HCEC 1CT (cell line): Measurements from ENCODE around the gene PPM1B.

Experiments used
- DNase-seq: peaks from one replicate; pipeline ENCODE4 v3.0.0-alpha.2; 2017

The PPM1B gene

DNA sequence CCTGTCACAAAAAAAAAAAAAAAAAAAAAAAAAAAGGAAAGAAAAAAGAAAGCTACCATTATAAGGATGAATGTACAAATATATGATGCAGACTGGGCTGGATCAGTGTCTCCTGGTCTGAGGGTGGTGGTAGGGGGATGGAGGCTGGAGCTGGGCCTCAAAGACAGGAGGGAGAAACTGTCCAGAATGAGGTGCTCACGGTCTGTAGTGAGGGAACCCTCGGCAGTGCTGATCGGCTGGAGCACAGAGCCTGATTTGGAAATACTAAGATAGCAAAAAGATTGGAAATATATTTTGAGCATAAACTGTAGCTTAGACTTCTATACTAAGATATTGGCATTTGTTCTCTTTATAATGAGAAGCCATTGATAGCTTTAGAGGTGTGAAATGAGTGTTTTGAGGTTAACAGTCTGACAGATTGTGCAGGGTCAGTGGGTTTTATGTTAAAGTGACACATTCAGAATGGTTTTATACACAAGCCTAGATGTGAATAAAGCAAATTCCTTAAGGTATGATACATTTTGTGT, 98.7 kb downstream of the PPM1B start:
- no peak for DNase-seq

DNA sequence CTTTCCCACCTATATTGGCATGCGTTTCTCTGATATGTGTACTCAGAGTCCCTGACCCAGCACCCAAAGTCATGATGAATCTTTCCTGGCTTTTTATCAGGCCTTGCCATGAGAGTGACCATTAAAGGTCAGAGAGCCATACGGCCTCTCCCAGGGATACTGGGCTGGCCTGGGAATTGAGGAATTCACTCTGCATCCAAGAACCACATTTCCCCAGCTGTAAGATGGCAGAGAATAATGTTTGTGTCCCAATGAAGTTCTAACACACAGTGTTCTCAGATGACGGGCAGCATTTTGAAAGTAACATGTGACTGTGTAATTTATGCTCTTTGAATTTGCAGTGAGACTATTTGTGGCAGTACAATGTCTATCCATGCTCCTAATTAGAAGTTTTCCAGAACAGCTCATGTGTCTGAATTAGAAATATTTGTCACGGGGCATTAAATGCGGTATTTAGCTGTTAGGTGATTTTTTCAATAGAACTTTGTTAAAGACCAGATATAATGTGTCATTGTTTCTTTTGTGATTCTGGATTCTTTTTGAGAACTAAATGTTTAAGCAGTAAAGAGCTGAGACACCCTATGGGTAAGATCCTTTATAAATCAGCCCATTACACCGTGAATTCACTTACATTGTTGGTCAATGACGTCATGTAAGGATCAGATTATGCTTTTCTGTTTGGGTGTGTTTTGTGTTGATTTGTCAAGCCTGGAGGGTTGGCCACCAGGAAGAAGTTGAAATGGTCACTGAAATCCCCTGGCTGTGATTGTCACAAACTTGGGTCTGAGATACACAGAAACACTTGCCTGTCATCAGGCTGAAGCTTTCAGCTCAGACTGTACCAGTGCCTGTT, 99.3 kb downstream of the PPM1B start:
- peak; percentile 25 for DNase-seq

DNA sequence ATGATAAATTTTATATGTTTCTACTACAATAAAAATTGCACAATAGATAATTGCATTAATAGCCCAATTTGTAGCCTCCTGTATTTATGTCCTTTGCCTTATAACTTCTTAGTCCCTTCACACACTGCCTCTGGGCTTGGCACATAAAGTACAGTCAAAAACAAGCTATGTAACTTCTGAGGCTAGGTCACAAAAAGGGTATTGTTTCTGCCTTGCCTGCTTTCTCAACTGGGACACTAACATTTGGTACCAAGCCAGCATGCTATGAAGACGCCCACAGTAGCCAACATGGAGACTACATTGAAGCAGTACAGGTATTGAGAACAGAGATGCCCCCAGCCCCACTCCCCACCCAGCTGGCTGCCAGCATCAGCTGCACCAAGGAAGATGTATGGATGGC, 101.2 kb downstream of the PPM1B start:
- no peak for DNase-seq

DNA sequence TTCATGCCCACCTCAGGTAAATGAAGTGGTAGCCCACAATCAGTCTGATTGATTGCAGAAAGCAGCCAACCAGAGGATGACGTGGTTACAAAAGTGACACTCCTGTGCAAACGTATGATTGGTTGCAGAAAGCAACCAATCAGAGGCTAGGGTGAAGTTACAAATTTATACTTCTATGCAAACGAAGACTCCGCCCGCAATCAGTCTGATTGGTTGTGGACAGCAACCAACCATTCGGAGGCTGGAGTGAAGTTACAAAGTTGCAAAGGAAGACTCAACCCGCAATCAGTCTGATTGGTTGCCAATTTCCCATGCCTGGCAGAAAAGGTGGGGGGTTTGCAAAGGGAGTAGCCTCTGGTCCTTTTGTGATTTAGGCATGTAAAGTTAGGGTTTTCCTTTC, 102.6 kb downstream of the PPM1B start:
- DNase-seq, result no peak

DNA sequence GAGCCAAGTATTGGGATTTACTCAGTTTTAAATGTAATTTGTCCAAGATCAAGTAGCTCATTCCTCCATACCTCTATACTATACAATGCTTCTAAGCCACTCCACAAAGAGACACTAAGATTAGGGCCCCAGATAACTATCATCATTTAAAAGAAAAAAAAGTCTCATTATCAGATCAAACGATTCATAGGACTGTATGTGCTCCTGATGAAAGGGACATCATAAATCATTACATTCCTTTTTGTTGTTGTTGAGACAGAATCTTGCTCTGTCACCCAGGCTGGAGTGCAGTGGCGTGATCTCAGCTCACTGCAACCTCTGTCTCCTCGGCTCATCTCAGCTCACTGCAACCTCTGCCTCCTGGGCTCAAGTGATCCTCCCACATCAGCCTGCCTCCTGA, 104.4 kb downstream of the PPM1B start:
- no peak for DNase-seq

DNA sequence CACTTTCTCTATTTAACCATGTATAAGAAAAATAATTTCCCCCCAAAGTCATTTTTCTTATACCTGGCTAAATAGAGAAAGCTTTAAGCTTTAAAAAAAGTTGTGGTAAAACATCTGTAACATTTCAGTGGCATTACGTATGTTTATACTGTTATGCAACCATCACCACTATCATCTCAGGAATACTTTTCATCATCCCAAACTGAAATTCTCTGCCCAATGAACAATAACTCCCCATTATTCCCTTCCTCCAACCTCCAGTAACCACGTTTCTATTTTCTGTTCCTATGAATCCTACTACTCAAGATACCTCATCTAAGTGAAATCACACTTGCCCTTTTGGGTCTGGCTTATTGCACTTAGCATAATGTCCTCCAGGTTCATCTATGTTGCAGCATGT, 104.9 kb downstream of the PPM1B start:
- DNase-seq, result peak; percentile 43

DNA sequence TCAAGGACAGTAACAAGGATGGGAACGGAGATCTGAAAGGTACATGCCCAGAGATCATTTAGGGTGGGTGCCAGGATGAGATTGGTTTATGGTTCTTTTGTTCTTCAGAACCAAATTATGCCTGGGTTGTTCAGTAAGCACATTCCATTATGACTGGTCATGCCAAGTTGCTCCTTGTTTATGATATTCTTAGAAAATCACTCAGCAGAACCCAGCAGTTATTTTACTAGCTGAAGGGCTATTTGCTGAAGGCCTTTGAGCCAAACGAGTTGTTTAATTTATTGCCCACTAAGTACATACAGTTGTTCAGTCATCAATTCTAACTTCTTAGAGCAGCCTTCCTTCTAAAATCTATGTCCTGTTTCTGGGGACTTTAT, 107.2 kb downstream of the PPM1B start:
- DNase-seq, result peak; percentile 48

DNA sequence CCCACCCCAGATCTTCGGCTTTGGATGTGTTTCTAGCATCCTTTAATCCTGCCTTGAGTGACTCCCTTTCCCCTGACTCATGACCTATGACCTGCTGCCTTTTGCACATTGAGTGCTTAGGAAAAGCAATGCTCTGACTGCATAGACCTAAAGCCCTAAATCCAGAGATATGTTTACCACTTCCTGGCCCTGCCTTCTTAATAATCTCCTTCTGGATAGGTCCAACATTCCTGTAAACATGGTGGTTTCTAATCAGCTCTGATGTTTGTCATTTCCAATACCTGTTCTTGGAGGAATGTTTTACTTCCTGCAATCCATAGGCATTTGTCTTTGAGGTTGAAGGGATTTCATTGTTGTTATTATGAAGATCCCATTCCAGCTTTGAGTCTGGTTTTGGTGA, 108.9 kb downstream of the PPM1B start:
- peak; percentile 12 for DNase-seq

DNA sequence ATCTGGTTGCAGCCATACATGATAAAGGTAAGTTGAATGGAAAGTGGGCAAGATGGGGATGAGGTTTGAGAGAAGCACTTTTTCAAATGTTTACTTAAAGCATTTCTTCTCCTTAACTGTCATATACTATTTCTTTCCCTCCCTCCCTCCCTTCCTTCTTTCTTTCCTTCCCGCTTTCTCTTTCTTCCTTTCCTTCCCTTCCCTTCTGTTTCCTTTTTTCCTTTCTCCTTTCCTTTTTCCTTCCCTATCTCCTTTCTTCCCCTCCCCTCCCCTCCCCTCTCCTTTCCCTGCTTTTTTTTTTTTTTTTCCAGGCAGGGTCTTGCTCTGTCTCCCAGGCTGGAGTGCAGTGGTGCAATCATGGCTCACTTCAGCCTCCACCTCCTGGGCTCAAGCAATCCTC, 112.2 kb downstream of the PPM1B start:
- no peak for DNase-seq
